ENCODE data around the gene RPTOR.

The RPTOR gene

GRCh38 chr17:80818871-80819270 is 274.2 kb downstream of the RPTOR start:
- Histone ChIP-seq H3K27me3 (ENCODE audit: insufficient read depth, low read length) (no peaks in the 10 kb centered on the region), H3F3A (ENCODE audit: insufficient read depth, low read length) (no peaks in the 10 kb centered on the region), H4K20me1 (ENCODE audit: insufficient read depth, low read length) (no peaks in the 10 kb centered on the region), H3K9ac (ENCODE audit: low read length) (no peak overlapping the region), H3K9me2 (ENCODE audit: low read depth, low read length) (no peaks in the 10 kb centered on the region), H2AFZ (ENCODE audit: low read length) (no peak overlapping the region), H3K27ac (ENCODE audit: low read depth, low read length, poor library complexity, severe bottlenecking) (no peak overlapping the region), H3K9me3 (ENCODE audit: low read length) (no peaks in the 10 kb centered on the region), H3K36me3 (ENCODE audit: insufficient read depth, low read length) (peaks cover 97% of the 10 kb centered on the region), H3K4me1 (ENCODE audit: insufficient read depth, low read length, severe bottlenecking) (no peaks in the 10 kb centered on the region), H3K4me3 (ENCODE audit: low read depth, low read length, poor library complexity, severe bottlenecking) (no peak overlapping the region), H3K79me2 (ENCODE audit: insufficient read depth, low read length) (0 out of 2 replicates have a peak, but pooled peaks cover 4% of the 10 kb centered on the region), H3K4me2 (ENCODE audit: low read length) (no peak overlapping the region)
- TF ChIP-seq, protein P1, sequence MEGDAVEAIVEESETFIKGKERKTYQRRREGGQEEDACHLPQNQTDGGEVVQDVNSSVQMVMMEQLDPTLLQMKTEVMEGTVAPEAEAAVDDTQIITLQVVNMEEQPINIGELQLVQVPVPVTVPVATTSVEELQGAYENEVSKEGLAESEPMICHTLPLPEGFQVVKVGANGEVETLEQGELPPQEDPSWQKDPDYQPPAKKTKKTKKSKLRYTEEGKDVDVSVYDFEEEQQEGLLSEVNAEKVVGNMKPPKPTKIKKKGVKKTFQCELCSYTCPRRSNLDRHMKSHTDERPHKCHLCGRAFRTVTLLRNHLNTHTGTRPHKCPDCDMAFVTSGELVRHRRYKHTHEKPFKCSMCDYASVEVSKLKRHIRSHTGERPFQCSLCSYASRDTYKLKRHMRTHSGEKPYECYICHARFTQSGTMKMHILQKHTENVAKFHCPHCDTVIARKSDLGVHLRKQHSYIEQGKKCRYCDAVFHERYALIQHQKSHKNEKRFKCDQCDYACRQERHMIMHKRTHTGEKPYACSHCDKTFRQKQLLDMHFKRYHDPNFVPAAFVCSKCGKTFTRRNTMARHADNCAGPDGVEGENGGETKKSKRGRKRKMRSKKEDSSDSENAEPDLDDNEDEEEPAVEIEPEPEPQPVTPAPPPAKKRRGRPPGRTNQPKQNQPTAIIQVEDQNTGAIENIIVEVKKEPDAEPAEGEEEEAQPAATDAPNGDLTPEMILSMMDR (IDR thresholded peaks at IDR 0.05; ENCODE audit: low read length), result no peak
- no peak for TF ChIP-seq EZH2 (IDR thresholded peaks at IDR 0.05; ENCODE audit: borderline replicate concordance, low read length)

GRCh38 chr17:80819422-80820164 is 275.0 kb downstream of the RPTOR start:
- H3K4me1 ChIP-seq (ENCODE audit: insufficient read depth, low read length, severe bottlenecking), result no peaks in the 10 kb centered on the region
- no peaks in the 10 kb centered on the region for H3K9me3 ChIP-seq (ENCODE audit: low read length)
- H3K9ac ChIP-seq (ENCODE audit: low read length), result no peak overlapping the region
- H3K9me2 ChIP-seq (ENCODE audit: low read depth, low read length), result no peaks in the 10 kb centered on the region
- H3K27me3 ChIP-seq (ENCODE audit: insufficient read depth, low read length), result no peaks in the 10 kb centered on the region
- no peak overlapping the region for H2AFZ ChIP-seq (ENCODE audit: low read length)
- H3K27ac ChIP-seq (ENCODE audit: low read depth, low read length, poor library complexity, severe bottlenecking), result no peak overlapping the region
- no peaks in the 10 kb centered on the region for H3F3A ChIP-seq (ENCODE audit: insufficient read depth, low read length)
- H3K4me2 ChIP-seq (ENCODE audit: low read length), result no peak overlapping the region
- 0 out of 2 replicates have a peak, but pooled peaks cover 4% of the 10 kb centered on the region for H3K79me2 ChIP-seq (ENCODE audit: insufficient read depth, low read length)
- H4K20me1 ChIP-seq (ENCODE audit: insufficient read depth, low read length), result no peaks in the 10 kb centered on the region
- H3K36me3 ChIP-seq (ENCODE audit: insufficient read depth, low read length), result peaks cover 95% of the 10 kb centered on the region
- H3K4me3 ChIP-seq (ENCODE audit: low read depth, low read length, poor library complexity, severe bottlenecking), result no peak overlapping the region
- no peak for TF ChIP-seq EZH2 (IDR thresholded peaks at IDR 0.05; ENCODE audit: borderline replicate concordance, low read length)
- TF ChIP-seq, protein P1 (IDR thresholded peaks at IDR 0.05; ENCODE audit: low read length), result no peak

- Histone ChIP-seq H4K20me1 (ENCODE audit: insufficient read depth, low read length) (no peaks in the 10 kb centered on the region), H3F3A (ENCODE audit: insufficient read depth, low read length) (no peaks in the 10 kb centered on the region), H3K27me3 (ENCODE audit: insufficient read depth, low read length) (no peaks in the 10 kb centered on the region), H3K9me2 (ENCODE audit: low read depth, low read length) (no peaks in the 10 kb centered on the region), H3K4me3 (ENCODE audit: low read depth, low read length, poor library complexity, severe bottlenecking) (no peak overlapping the region), H3K79me2 (ENCODE audit: insufficient read depth, low read length) (0 out of 2 replicates have a peak, but pooled peaks cover 4% of the 10 kb centered on the region), H3K4me1 (ENCODE audit: insufficient read depth, low read length, severe bottlenecking) (no peaks in the 10 kb centered on the region), H3K9ac (ENCODE audit: low read length) (no peak overlapping the region), H3K4me2 (ENCODE audit: low read length) (no peak overlapping the region), H3K27ac (ENCODE audit: low read depth, low read length, poor library complexity, severe bottlenecking) (no peak overlapping the region), H3K36me3 (ENCODE audit: insufficient read depth, low read length) (peaks cover 95% of the 10 kb centered on the region), H2AFZ (ENCODE audit: low read length) (no peak overlapping the region), H3K9me3 (ENCODE audit: low read length) (no peaks in the 10 kb centered on the region)
- TF ChIP-seq, protein P1 (IDR thresholded peaks at IDR 0.05; ENCODE audit: low read length), result no peak
- no peak for TF ChIP-seq EZH2 (IDR thresholded peaks at IDR 0.05; ENCODE audit: borderline replicate concordance, low read length)
Measured at GRCh38 chr17:80820331-80820730, 275.7 kb downstream of the RPTOR start.

Data from OCI-LY1 (cell line).